Activated T-helper 2 cell treated with anti-CD3 and anti-CD28 coated beads, Interferon-gamma antibody, Interleukin-2, Interleukin-4, amounts not matched to agents 10 μg/mL and 5 μg/mL and 100 μg/mL, durations not matched to agents 14 hours and 24 hours and 36 hours (primary cell): ENCODE data around the gene ZNF609. TPM values are rescaled to one million over a fixed set of nuclear protein-coding genes. Genes with fewer than 3 reads are reported as not detected.
A peak's percentile ranks its signal among the peaks of the same experiment; 100 is the strongest.

Source experiments
- DNase-seq: peaks from one replicate; pipeline ENCODE4 v3.0.0; 2021; ENCODE audit warnings: low spot score
- H3K27ac Mint-ChIP-seq: one replicate; pipeline ENCODE4 v1.8.0; 2021; ENCODE audit warnings: mixed read lengths
- H3K27me3 Mint-ChIP-seq: one replicate; pipeline ENCODE4 v1.8.0; 2021; ENCODE audit warnings: low read depth, mixed read lengths
- H3K36me3 Mint-ChIP-seq: one replicate; pipeline ENCODE4 v1.8.0; 2021; ENCODE audit warnings: low read depth, mixed read lengths
- H3K4me1 Mint-ChIP-seq: one replicate; pipeline ENCODE4 v1.8.0; 2021; ENCODE audit warnings: low read depth, mixed read lengths
- H3K4me3 Mint-ChIP-seq: one replicate; pipeline ENCODE4 v1.8.0; 2021; ENCODE audit warnings: low read depth, mild to moderate bottlenecking, moderate library complexity, mixed read lengths
- H3K9me3 Mint-ChIP-seq: one replicate; pipeline ENCODE4 v1.8.0; 2021; ENCODE audit warnings: mixed read lengths
- intact Hi-C: fragments of 100-400 bp; cut with micrococcal nuclease; formaldehyde crosslinking; loops from one replicate; pipeline ENCODE4 v1.15.1; 2023
- total RNA-seq: library from RNA; stranded (reverse); gene quantifications from 2 replicates; pipeline ENCODE4 v1.2.3, GENCODE V29; 2022

Gene ZNF609, protein sequence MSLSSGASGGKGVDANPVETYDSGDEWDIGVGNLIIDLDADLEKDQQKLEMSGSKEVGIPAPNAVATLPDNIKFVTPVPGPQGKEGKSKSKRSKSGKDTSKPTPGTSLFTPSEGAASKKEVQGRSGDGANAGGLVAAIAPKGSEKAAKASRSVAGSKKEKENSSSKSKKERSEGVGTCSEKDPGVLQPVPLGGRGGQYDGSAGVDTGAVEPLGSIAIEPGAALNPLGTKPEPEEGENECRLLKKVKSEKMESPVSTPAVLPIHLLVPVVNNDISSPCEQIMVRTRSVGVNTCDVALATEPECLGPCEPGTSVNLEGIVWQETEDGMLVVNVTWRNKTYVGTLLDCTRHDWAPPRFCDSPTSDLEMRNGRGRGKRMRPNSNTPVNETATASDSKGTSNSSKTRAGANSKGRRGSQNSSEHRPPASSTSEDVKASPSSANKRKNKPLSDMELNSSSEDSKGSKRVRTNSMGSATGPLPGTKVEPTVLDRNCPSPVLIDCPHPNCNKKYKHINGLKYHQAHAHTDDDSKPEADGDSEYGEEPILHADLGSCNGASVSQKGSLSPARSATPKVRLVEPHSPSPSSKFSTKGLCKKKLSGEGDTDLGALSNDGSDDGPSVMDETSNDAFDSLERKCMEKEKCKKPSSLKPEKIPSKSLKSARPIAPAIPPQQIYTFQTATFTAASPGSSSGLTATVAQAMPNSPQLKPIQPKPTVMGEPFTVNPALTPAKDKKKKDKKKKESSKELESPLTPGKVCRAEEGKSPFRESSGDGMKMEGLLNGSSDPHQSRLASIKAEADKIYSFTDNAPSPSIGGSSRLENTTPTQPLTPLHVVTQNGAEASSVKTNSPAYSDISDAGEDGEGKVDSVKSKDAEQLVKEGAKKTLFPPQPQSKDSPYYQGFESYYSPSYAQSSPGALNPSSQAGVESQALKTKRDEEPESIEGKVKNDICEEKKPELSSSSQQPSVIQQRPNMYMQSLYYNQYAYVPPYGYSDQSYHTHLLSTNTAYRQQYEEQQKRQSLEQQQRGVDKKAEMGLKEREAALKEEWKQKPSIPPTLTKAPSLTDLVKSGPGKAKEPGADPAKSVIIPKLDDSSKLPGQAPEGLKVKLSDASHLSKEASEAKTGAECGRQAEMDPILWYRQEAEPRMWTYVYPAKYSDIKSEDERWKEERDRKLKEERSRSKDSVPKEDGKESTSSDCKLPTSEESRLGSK (N-terminal part only)
- total RNA-seq = 50.9 and 60.2 TPM in 2 replicates

DNA sequence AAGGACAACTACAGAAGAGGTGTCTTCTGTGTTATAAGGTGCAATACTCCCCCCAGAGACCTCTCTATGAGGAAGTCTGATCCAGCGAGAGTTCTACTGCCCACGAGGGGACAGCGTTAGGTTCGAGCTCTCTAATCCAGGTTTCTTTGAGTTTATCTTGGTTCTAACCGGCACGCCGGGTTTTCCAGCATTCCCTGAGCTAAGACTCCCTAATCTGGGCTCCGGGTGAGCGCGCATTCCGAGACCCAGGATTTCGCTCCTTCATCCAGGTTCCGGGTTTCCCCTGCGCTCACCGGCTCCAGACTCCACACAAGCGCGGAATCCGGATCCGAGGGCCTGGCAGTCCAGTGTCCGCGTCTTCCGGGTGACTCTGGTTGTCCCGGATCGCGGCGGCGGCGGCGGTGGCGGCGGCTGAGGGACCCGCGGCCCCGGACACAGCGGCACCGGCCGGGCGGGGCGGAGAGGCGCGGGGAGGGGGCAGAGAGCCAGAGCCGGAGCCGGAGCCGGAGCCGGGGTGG is at the start of gene ZNF609:
Gene ZNF609, plus strand, starts transcription at position 373 of the 518 bp plus-strand sequence. CDS start 38,842 bp downstream, outside the sequence.
- no peaks in the 10 kb centered on the region for H3K9me3 Mint-ChIP-seq
- peak within 1 kb of the TSS; percentile 82 for H3K27ac Mint-ChIP-seq
- H3K4me1 Mint-ChIP-seq = peaks cover 68% of the 10 kb centered on the region
- peak within 1 kb of the TSS; percentile 87 for H3K4me3 Mint-ChIP-seq
- peak; percentile 86 for DNase-seq
- H3K36me3 Mint-ChIP-seq = peaks cover 26% of the 10 kb centered on the region
- intact Hi-C loops = loop anchor here (1.0 to 2.0 kb wide), 3 partner anchors 31 to 79 kb away; partner anchors contain the start of gene PCLAF
- H3K27me3 Mint-ChIP-seq = no peaks in the 10 kb centered on the region

DNA sequence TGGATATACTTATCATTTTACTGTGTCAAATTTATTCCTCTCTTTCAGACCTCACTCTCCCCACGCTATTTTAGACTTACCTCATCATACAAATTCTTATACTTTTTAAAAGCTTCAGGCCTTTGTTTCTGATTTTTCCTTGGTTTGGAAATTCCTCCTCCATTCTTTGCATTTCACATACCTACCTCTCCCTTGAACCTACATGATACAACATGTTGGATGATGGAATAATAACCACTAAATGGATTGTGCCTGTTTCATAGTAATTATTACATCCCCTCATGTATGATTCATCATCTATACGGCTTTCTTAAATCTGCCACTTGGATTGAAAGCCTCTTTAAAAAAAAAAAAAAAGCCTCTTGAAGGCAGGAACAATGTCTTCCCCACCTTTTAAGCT is 48.2 kb upstream of the ZNF609 start:
- no peak for DNase-seq
- Mint-ChIP-seq H3K27me3 (no peaks in the 10 kb centered on the region), H3K4me1 (peaks cover 3% of the 10 kb centered on the region), H3K9me3 (no peaks in the 10 kb centered on the region), H3K4me3 (no peak overlapping the region), H3K27ac (no peak overlapping the region), H3K36me3 (peaks cover 60% of the 10 kb centered on the region)
- intact Hi-C loops = no loop called here

DNA sequence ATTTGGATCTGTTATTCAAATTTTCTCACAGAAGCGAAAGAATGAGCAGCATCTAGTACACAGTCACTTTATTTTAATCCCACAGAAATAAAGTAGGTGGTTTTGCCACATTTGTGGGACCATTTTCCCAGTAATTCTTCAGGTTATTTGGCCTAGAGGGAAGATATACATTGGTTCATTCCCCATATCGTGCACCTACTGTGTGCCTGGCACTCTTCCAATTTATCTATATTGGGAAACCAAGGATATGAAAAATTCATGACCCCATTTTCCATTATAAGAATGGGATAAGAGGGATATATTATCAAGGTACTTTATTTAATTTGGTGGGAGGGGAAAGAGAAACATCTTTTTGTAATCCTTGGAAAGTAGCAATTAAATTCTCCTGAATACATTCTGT is 37.7 kb upstream of the ZNF609 start:
- H3K27me3 Mint-ChIP-seq = no peaks in the 10 kb centered on the region
- no peaks in the 10 kb centered on the region for H3K9me3 Mint-ChIP-seq
- H3K4me3 Mint-ChIP-seq = no peak overlapping the region
- DNase-seq = no peak
- peaks cover 8% of the 10 kb centered on the region for H3K4me1 Mint-ChIP-seq
- H3K27ac Mint-ChIP-seq = no peak overlapping the region
- H3K36me3 Mint-ChIP-seq = peaks cover 40% of the 10 kb centered on the region
- intact Hi-C loops = no loop called here

DNA sequence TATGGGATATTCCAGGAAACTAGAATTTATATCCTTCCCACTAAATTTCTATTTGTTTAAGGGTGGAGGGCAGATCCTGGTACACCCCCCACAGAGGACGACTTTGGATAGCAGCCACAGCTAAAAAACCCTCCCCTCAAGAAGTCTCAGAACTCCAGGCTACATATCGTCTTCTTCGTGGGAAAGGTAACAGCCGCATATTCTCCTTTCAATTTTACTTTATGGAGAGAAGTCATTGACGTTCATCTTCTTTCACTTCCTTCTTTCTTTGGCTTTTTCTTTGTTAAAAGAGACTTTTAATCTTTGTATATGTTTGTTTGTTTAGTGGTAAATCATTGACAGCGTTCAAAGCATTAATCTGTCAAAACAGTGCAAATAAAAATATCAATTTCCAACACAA is 36.4 kb upstream of the ZNF609 start:
- no peak overlapping the region for H3K27ac Mint-ChIP-seq
- H3K27me3 Mint-ChIP-seq = no peaks in the 10 kb centered on the region
- H3K36me3 Mint-ChIP-seq = peaks cover 35% of the 10 kb centered on the region
- H3K4me3 Mint-ChIP-seq = no peak overlapping the region
- intact Hi-C loops = no loop called here
- DNase-seq = no peak
- no peaks in the 10 kb centered on the region for H3K9me3 Mint-ChIP-seq
- H3K4me1 Mint-ChIP-seq = peaks cover 15% of the 10 kb centered on the region

DNA sequence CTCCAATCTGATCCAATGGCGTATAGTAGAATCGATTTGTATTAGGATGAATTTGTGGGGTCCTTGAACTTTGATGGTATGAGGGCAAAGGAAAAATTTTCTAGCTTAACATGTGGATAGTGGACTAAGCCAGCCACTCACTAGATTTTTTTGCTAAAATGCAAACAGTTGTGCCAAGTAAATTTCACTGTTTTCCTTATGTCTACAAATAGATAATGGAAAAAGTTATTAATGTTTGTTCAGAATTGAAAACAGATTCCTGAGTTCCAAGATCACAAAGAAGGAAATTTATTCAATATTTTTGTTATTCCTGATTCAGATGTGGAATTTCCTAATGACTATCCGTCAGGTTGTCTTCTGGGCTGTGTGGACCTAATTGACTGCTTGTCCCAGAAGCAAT is 35.2 kb upstream of the ZNF609 start:
- no peaks in the 10 kb centered on the region for H3K27me3 Mint-ChIP-seq
- intact Hi-C loops = loop anchor here (5.0 kb wide), 3 partner anchors 82 to 302 kb away; no protein-coding TSS in a partner anchor
- no peaks in the 10 kb centered on the region for H3K9me3 Mint-ChIP-seq
- H3K36me3 Mint-ChIP-seq = peaks cover 35% of the 10 kb centered on the region
- no peak overlapping the region for H3K4me3 Mint-ChIP-seq
- no peak for DNase-seq
- H3K27ac Mint-ChIP-seq = no peak overlapping the region
- peaks cover 24% of the 10 kb centered on the region for H3K4me1 Mint-ChIP-seq

DNA sequence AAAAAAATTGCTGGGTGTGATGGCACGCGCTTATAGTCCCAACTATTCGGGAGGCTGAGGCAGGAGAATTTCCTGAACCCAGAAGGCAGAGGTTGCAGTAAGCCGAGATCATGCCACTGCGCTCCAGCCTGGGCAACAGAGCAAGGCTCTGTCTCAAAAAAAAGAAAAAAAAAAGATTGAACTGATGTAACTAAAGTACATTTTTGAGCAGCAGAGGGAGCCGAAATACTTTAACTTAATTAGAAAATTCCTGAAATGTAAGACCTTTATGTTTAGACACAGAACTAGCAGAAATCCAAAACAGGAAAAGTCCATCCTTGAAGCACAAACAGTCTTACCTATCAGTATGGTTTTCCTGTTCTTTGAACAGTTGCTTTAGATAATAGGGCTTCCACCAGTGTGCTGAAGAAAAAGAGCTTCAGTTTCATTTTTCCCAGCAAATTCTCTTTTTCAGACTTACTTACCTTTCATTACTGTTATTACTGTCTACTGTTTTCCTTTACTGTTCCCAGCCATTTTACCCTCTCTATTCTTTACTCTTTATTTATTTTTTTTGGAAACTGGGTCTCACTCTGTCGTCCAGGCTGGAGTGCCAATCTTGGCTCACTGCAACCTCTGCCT is 33.4 kb upstream of the ZNF609 start:
- DNase-seq = no peak
- peak overlapping the region; percentile 42 for H3K27ac Mint-ChIP-seq
- H3K4me3 Mint-ChIP-seq = no peak overlapping the region
- no peaks in the 10 kb centered on the region for H3K27me3 Mint-ChIP-seq
- H3K9me3 Mint-ChIP-seq = no peaks in the 10 kb centered on the region
- H3K4me1 Mint-ChIP-seq = peaks cover 30% of the 10 kb centered on the region
- peaks cover 36% of the 10 kb centered on the region for H3K36me3 Mint-ChIP-seq
- intact Hi-C loops = loop anchor here (5.0 kb wide), 3 partner anchors 80 to 300 kb away; no protein-coding TSS in a partner anchor

DNA sequence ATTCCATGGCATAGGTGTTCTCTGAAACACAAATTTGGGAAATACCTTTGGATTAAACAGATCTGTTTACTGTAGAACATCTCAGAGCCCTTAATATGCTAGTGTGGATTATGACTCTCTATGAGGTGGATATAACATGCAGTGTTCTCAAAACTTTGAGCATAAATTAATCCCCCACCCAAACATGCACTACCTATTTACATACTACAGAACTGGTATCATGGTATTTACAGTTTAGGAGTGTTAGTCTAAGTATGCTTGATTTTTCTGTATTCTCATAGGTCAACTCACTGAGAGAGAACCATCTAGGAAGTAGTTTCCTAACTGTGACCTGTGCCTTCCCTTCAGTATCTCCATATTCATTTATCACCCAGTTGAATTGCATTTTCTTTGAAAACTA is 30.9 kb upstream of the ZNF609 start:
- Mint-ChIP-seq H3K36me3 (peaks cover 23% of the 10 kb centered on the region), H3K9me3 (no peaks in the 10 kb centered on the region), H3K27me3 (no peaks in the 10 kb centered on the region), H3K4me3 (no peak overlapping the region), H3K4me1 (peaks cover 32% of the 10 kb centered on the region), H3K27ac (peak overlapping the region; percentile 85)
- no peak for DNase-seq
- intact Hi-C loops = loop anchor here (1.0 to 5.0 kb wide), 4 partner anchors 31 to 298 kb away; partner anchors contain the start of gene ZNF609

DNA sequence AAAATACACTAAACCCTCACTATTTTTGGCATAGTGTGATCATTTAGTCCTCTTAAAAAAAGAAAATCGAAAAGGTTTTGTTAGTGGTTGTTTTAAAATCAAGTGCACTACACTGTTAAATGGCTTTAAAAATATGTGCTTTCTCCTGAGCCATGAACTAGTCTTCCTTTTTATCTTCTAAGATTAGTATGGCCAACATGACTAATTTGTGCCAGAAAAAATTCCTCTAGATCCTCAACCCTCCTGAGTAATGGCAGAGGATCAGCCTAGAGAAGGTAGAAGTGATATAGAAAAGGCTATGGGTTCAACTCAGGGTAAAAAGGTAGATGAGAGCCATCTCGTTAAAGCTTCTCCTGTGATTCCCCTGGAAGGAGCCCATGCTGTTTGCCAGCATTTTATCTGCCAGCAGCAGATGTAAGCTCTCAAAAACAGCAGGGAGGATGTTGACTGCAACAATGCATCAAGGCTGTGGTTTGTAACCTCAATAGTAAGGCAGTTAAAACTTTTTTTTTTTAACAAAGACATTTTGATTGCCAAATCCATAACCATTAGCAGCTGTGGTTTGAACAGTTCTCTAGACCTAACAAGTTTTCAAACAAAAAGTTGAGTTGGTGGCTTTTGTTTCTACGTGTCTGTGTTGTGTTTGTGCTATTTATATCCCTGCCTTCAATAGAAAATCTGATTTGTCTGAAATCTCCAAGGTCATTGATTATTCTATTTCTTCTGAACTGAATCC is 30.2 kb upstream of the ZNF609 start:
- Mint-ChIP-seq H3K27ac (peak overlapping the region; percentile 85), H3K9me3 (no peaks in the 10 kb centered on the region), H3K4me3 (peak overlapping the region; percentile 48), H3K36me3 (peaks cover 20% of the 10 kb centered on the region), H3K4me1 (peaks cover 33% of the 10 kb centered on the region), H3K27me3 (no peaks in the 10 kb centered on the region)
- intact Hi-C loops = loop anchor here (1.0 to 5.0 kb wide), 5 partner anchors 14 to 297 kb away; partner anchors contain the start of gene ZNF609
- DNase-seq = peak; percentile 52

DNA sequence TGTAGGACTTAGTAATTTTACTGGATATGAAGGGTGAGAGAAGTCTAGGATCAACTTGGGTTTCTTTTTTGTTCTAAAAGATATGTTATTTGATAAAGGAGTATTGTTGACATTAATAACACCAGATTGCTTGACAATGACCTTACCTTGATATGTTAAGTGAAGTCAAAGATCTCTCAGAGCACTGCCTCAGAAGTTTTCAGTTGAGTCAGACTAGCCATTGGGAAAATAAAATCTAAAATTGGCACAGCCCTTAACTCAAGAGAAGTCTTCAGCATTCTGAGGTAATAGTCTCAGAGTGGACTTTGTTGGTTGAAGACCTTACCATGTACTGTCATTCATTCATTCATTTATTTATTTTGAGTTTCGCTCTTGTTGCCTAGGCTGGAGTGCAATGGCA is 22.4 kb upstream of the ZNF609 start:
- DNase-seq = no peak
- Mint-ChIP-seq H3K4me1 (peaks cover 30% of the 10 kb centered on the region), H3K36me3 (peaks cover 37% of the 10 kb centered on the region), H3K27ac (peak overlapping the region; percentile 50), H3K4me3 (no peak overlapping the region), H3K9me3 (no peaks in the 10 kb centered on the region), H3K27me3 (no peaks in the 10 kb centered on the region)
- intact Hi-C loops = no loop called here

DNA sequence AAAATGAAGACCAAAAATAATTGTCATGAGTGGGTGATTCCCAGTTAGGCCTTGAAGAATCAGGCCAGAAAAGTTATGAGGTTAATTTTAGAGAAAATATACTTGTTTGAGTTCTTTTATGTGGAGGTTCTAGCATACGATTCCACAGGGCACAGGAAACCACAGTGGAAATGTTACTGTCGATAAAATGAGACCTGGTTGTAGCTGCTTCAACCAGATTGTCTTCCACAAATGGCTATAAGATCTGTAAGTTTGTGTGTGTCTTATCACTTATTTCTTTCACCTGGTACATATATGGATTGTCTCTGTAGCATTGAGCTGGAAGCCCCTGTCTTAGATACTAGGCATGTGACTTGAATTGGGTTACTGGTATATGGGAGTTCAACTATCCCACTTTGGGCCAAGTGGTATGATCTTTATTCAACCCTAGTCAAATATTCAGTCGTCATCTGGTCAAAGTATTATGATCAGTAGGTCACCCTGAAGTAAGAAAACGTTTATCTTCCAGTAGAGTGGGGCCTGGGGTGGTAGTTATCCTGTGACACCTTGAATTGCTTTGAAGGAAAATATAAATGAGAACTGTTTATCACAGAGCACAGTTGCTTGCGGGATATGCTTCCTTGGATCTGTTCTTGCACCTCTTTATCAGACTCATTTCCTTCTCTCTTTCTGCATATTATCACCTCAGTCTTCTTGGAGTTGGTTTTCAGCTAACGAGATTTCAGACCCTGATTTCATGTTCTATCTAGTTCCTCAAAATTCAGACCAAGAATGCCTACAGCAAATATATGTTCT is 21.5 kb upstream of the ZNF609 start:
- no peak for DNase-seq
- no peaks in the 10 kb centered on the region for H3K27me3 Mint-ChIP-seq
- peak overlapping the region; percentile 29 for H3K27ac Mint-ChIP-seq
- H3K36me3 Mint-ChIP-seq = peaks cover 32% of the 10 kb centered on the region
- intact Hi-C loops = no loop called here
- peaks cover 38% of the 10 kb centered on the region for H3K4me1 Mint-ChIP-seq
- H3K4me3 Mint-ChIP-seq = no peak overlapping the region
- no peaks in the 10 kb centered on the region for H3K9me3 Mint-ChIP-seq

DNA sequence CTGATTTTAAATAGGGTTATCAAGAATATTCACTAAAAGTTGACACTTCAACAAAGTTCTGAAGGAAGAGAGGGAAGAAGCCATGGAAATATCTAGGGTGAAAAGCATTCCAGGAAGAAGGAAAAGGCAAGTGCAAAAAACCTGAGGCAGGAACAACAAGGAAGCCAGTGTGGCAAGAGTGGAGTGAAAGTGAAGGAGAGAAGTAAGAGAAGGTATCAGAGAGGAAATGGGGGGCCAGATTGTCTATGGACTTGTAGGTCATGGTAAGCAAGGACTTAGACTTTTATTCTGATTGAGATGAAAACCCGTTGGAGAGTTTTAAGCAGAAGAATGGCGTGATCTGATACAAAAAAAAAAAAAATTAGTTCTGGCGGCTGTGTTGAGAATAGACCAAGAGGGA is 18.5 kb upstream of the ZNF609 start:
- Mint-ChIP-seq H3K9me3 (no peaks in the 10 kb centered on the region), H3K27me3 (no peaks in the 10 kb centered on the region), H3K4me3 (no peak overlapping the region), H3K36me3 (peaks cover 35% of the 10 kb centered on the region), H3K4me1 (peaks cover 48% of the 10 kb centered on the region), H3K27ac (peak overlapping the region; percentile 53)
- intact Hi-C loops = loop anchor here (5.0 kb wide), 2 partner anchors 55 to 90 kb away; partner anchors contain the start of gene TRIP4
- no peak for DNase-seq
